ENCODE results near the gene WDPCP. TPM values are rescaled to one million over a fixed set of nuclear protein-coding genes. Genes with fewer than 3 reads are reported as not detected.

Gene WDPCP
- polyA plus RNA-seq, 2 of the 4 experiments (the other 2 are of a cell fraction), result 3.0 to 7.6 TPM

DNA sequence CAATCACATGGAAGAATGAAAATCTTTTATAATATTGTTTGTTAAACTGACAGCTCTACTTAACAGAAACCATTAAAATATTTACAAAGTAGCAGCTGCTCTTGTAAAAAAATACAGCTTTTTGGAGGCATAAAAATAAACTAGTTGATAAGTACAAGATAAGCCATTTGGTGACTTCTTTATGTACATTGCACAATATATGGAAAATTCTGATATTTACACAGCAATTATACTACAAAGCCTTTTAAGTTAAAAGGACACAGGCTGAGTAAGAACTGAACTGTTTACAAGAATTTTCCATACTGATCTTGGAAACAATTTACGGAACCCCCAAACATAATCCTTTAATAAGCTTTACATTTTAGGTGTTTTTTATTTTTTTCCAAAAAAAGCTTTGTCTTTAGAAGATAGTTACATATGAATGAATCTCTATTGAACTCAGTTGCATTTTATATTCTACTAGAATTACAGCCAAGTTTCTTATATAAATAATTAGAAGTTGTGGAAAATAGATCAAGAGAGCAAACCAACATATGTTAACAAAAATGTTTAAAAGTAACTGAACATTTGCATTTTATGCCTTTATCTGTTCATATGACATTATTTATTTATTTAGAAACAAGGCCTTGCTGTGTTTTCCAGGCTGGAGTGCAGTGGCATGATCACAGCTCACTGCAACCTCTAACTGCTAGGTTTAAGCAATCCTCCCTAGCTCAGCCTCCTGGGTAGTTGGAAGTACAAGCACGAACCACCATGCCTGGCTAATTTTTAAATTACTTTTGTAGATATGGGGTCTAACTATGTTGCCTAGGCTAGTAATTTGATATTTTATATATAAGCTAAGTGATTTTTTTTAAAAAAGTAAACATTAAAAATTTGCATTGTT, 395.1 kb downstream of the WDPCP start:
- FAIRE-seq (no peak), ATAC-seq (no peak), DNase-seq (ENCODE audit: low read depth in 1 of 2, low spot score in 1 of 2) (peak in 1 of 2 experiments; percentile 20)
- Histone ChIP-seq H3K4me2 (peak overlapping the region; percentile 21; the same call in 1 of the 3 replicates), H3K4me1 (peaks cover 12% of the 10 kb centered on the region; the same call in 2 of the 3 replicates), H3K4me3 (no peak overlapping the region), H3K27ac (no peak overlapping the region), H3K9me3 (no peaks in the 10 kb centered on the region)
- WGBS (ENCODE audit: missing lambda C conversion rate), result 58% methylated on average over 2 of the region's 2 CpGs
- TF ChIP-seq GATA3 (IDR thresholded peaks at IDR 0.05; ENCODE audit: borderline replicate concordance), result peak; percentile 50; the same call in 1 of the 2 replicates
- no peak for TF ChIP-seq HOXB13 (CRISPR knock-in tag; IDR thresholded peaks at IDR 0.05; ENCODE audit: low read depth)
- ChIA-PET POLR2A (no interaction called here), CTCF (interaction anchor here (1.4 kb wide), 1 partner anchor 294 kb away, joined by 4 read pairs; no protein-coding TSS in a partner anchor)

DNA sequence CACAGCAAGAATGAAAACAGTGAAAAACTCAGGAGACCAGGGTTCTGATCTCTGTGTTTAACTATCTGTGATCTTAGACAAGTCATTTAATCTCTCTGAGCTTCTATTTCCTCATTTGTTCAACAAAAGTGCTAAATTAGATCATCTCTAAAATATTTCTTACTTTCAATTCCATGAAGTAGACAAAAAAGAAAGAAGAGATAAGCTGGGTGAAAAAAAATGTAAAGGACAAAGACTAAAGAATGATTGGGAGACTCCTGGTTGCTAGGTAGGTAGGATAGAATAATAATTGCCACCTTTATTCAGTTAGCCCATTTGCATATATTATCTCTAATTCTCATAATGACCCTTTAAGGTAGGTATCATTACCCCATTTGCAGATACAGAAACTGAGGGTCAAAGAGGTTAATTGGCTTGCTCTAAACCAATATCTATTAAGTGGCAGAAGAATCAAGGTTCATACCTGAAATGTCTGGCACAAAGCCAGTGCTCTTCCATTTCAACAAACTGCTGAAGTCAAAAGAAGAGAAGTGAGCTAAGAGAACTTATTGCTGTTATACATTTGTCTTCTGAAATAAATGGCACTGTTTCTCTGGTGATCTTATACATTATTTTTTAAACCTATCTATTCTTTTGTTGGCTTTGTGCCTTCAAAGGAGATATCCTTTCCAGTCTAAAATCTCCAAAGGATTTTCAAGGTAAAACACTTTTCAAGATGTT, 395.9 kb downstream of the WDPCP start:
- CTCF ChIA-PET, result interaction anchor here (1.4 kb wide), 1 partner anchor 295 kb away, joined by 4 read pairs; no protein-coding TSS in a partner anchor

DNA sequence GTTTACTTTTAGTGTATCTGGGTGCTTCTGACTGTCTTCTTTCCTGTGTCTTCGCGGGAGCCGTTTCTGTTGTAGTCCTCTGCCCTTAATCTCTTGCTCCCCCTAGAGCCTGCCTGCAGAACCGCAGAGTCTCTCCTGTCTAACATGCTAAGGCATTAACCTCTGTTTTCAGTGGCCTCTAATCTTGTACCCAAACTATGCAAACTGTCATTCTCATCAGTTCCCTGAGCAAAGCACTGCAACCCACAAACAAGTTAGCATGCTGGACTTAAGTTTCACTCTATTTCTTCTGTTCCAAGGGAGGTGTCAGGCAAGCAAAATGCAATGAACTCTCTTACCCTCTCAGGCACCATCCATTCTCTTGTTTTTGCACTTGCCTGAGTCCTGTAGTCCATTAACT, 399.3 kb downstream of the WDPCP start:
- peak; percentile 95 for FAIRE-seq
- 1% methylated on average over 4 of the region's 4 CpGs for WGBS (ENCODE audit: missing lambda C conversion rate)

More for the DNA sequence above, 395.9 kb downstream of the WDPCP start:
- Histone ChIP-seq H3K4me1 (peaks cover 12% of the 10 kb centered on the region; the same call in 2 of the 3 replicates), H3K4me2 (peak overlapping the region; percentile 21; the same call in 1 of the 3 replicates), H3K27ac (no peak overlapping the region), H3K4me3 (no peak overlapping the region), H3K9me3 (no peaks in the 10 kb centered on the region)
- no peak for TF ChIP-seq SMC3 (IDR thresholded peaks at IDR 0.05)
- TF ChIP-seq JUN (IDR thresholded peaks at IDR 0.05), result no peak
- no peak for TF ChIP-seq FOXS1 (CRISPR knock-in tag; IDR thresholded peaks at IDR 0.05)
- no peak for TF ChIP-seq HOXB13 (CRISPR knock-in tag; IDR thresholded peaks at IDR 0.05; ENCODE audit: low read depth)
- TF ChIP-seq CHD4 (IDR thresholded peaks at IDR 0.05; ENCODE audit: borderline replicate concordance), result no peak
- TF ChIP-seq, protein P1, sequence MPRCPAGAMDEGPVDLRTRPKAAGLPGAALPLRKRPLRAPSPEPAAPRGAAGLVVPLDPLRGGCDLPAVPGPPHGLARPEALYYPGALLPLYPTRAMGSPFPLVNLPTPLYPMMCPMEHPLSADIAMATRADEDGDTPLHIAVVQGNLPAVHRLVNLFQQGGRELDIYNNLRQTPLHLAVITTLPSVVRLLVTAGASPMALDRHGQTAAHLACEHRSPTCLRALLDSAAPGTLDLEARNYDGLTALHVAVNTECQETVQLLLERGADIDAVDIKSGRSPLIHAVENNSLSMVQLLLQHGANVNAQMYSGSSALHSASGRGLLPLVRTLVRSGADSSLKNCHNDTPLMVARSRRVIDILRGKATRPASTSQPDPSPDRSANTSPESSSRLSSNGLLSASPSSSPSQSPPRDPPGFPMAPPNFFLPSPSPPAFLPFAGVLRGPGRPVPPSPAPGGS (IDR thresholded peaks at IDR 0.05), result no peak
- TF ChIP-seq, protein P2, sequence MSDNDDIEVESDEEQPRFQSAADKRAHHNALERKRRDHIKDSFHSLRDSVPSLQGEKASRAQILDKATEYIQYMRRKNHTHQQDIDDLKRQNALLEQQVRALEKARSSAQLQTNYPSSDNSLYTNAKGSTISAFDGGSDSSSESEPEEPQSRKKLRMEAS (IDR thresholded peaks at IDR 0.05), result no peak
- TF ChIP-seq CHD2 (IDR thresholded peaks at IDR 0.05; ENCODE audit: low read length, partially characterized antibody), result no peak
- TF ChIP-seq FOSL2 (IDR thresholded peaks at IDR 0.05), result no peak
- no peak for TF ChIP-seq FOSL2 (CRISPR knock-in tag; IDR thresholded peaks at IDR 0.05)
- TF ChIP-seq GATA3 (IDR thresholded peaks at IDR 0.05; ENCODE audit: borderline replicate concordance), result no peak
- no peak for TF ChIP-seq EHF (CRISPR knock-in tag; IDR thresholded peaks at IDR 0.05)
- TF ChIP-seq ZC3H11A (IDR thresholded peaks at IDR 0.05), result no peak
- TF ChIP-seq PHF8 (IDR thresholded peaks at IDR 0.05; ENCODE audit: borderline replicate concordance, low read depth), result no peak
- no peak for TF ChIP-seq TFCP2L1 (CRISPR knock-in tag; IDR thresholded peaks at IDR 0.05)
- TF ChIP-seq JUNB (IDR thresholded peaks at IDR 0.05), result no peak
- no peak for ATAC-seq
- peak; percentile 70 for FAIRE-seq
- DNase-seq (ENCODE audit: low read depth in 1 of 2, low spot score in 1 of 2), result no peak
- POLR2A ChIA-PET, result no interaction called here

More for the DNA sequence above, 399.3 kb downstream of the WDPCP start:
- ATAC-seq, result peak; percentile 96 to 100
- H3K4me3 ChIP-seq, result no peak overlapping the region
- H3K27ac ChIP-seq, result peak overlapping the region in 1 of 2 experiments; percentile 54; a peak in 2 of 6 replicates
- CTCF ChIA-PET, result interaction anchor here (0.6 to 1.3 kb wide), 12 partner anchors 8 to 1202 kb away, joined by 3 to 7 read pairs (median 3); no protein-coding TSS in a partner anchor
- no peaks in the 10 kb centered on the region for H3K9me3 ChIP-seq
- DNase-seq (ENCODE audit: low read depth in 1 of 2, low spot score in 1 of 2), result peak; percentile 48 to 74
- POLR2A ChIA-PET, result no interaction called here
- H3K4me2 ChIP-seq, result peak overlapping the region; percentile 65
- TF ChIP-seq, protein P3, sequence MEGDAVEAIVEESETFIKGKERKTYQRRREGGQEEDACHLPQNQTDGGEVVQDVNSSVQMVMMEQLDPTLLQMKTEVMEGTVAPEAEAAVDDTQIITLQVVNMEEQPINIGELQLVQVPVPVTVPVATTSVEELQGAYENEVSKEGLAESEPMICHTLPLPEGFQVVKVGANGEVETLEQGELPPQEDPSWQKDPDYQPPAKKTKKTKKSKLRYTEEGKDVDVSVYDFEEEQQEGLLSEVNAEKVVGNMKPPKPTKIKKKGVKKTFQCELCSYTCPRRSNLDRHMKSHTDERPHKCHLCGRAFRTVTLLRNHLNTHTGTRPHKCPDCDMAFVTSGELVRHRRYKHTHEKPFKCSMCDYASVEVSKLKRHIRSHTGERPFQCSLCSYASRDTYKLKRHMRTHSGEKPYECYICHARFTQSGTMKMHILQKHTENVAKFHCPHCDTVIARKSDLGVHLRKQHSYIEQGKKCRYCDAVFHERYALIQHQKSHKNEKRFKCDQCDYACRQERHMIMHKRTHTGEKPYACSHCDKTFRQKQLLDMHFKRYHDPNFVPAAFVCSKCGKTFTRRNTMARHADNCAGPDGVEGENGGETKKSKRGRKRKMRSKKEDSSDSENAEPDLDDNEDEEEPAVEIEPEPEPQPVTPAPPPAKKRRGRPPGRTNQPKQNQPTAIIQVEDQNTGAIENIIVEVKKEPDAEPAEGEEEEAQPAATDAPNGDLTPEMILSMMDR (IDR thresholded peaks at IDR 0.05), result peak; percentile 89
- no peak for TF ChIP-seq KDM5A (IDR thresholded peaks at IDR 0.05)
- TF ChIP-seq SMC3 (IDR thresholded peaks at IDR 0.05), result peak; percentile 67
- TF ChIP-seq NPAS2 (CRISPR knock-in tag; IDR thresholded peaks at IDR 0.05; ENCODE audit: borderline replicate concordance), result no peak
- TF ChIP-seq RAD21 (conservative IDR thresholded peaks at IDR 0.05 in 1 of 2, IDR thresholded peaks at IDR 0.05 in 1 of 2), result peak; percentile 89 to 93
- peaks cover 12% of the 10 kb centered on the region; the same call in 2 of the 3 replicates for H3K4me1 ChIP-seq

Data from A549 (cell line).